AG09319 (cell line): ENCODE data around the gene ITGB7.
"Not testable (repeated sequence)": the region's sequence is repeated elsewhere in the genome, so short reads cannot be mapped to it uniquely, and the experiment has no call there.

Experiments used
- DNase-seq: peaks from one replicate; pipeline ENCODE4 v3.0.0-alpha.2; 2010; ENCODE audit warnings: low read depth; ENCODE audit errors: extremely low read depth
- TF ChIP-seq, protein P1 (sequence below): IDR thresholded peaks from 2 replicates; pipeline ENCODE4 v1.5.1; 2011; ENCODE audit warnings: low read depth, mild to moderate bottlenecking, inconsistent platforms, low read length, moderate library complexity

Gene ITGB7

DNA sequence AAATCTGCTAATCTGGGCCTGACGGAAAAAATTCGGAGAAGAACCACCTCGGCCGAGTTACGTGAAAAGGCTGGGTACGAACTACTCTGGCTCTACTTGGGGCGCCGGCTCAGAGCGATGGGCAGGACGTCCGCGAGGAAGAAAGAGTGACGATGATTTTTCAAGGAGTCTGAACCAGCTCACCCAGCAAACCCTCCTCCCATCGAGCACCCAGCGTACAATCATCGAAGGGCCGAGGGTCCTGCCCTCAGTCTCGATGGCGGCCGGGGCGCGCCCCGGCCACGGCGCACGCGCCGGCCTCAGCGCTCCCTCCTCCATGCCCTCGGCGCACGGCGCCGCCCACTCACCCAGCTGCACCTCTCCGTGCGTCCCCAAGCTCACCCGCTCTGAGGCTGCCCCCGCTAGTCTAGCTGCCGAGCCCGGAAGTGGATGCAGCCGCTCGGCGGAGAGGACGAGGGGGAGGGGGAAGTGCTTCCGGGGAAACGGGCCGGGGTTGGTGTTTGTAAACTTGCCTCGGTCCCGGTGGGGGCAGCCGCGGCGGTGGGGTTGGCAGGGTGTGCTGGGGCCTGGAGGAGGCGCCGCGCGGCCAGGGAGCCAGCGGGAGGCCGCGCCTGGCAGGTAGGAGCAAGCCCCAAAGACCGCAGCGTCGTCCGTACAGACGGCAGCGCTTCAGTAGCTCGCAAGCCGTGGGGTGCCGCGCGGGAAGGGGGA lies 26.7 kb downstream of the ITGB7 start, which contains the start of the genes CSAD and ZNF740:
TSS of gene CSAD (minus strand) at position 706 of the 711 bp plus-strand sequence. CDS start 7,455 bp downstream, outside the sequence.
TSS of gene ZNF740 (plus strand) at position 503 of the 711 bp plus-strand sequence. CDS start 1,262 bp downstream, outside the sequence.
- TF ChIP-seq, protein P1, sequence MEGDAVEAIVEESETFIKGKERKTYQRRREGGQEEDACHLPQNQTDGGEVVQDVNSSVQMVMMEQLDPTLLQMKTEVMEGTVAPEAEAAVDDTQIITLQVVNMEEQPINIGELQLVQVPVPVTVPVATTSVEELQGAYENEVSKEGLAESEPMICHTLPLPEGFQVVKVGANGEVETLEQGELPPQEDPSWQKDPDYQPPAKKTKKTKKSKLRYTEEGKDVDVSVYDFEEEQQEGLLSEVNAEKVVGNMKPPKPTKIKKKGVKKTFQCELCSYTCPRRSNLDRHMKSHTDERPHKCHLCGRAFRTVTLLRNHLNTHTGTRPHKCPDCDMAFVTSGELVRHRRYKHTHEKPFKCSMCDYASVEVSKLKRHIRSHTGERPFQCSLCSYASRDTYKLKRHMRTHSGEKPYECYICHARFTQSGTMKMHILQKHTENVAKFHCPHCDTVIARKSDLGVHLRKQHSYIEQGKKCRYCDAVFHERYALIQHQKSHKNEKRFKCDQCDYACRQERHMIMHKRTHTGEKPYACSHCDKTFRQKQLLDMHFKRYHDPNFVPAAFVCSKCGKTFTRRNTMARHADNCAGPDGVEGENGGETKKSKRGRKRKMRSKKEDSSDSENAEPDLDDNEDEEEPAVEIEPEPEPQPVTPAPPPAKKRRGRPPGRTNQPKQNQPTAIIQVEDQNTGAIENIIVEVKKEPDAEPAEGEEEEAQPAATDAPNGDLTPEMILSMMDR = no peak
- DNase-seq = peak; percentile 93

DNA sequence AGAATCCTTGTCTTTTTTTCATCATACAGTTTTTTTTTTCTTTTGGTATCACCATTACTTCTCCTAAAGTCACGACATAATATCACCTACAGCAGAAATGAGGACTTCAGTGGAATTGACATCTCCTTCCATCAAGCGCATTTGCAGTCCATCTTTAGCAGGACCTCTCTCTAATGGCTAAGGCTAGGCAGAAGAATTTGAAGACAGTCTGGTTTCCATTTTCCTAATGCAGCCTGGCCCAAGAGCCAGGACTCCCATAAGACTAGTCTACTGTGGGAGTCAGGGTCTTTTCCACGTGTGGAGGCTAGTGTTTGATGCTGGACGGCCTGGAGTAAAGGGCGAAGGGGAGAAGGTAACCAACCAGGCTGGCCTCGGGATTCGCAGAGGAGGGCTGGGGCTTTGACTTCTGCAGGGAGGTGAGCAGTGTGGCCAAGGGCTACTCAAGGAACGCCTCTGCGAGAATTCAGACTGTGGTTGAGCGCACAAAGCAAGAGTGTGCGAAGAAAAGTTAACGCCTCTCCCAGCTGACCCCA lies 27.3 kb downstream of the ITGB7 start:
- no peak for DNase-seq
- TF ChIP-seq, protein P1 = no peak

- not testable (repeated sequence) for DNase-seq
Observed at GRCh38 chr12:53178803-53179202, 28.2 kb downstream of the ITGB7 start.

GRCh38 chr12:53177447-53177846 lies 29.6 kb downstream of the ITGB7 start:
- not testable (repeated sequence) for DNase-seq

DNA sequence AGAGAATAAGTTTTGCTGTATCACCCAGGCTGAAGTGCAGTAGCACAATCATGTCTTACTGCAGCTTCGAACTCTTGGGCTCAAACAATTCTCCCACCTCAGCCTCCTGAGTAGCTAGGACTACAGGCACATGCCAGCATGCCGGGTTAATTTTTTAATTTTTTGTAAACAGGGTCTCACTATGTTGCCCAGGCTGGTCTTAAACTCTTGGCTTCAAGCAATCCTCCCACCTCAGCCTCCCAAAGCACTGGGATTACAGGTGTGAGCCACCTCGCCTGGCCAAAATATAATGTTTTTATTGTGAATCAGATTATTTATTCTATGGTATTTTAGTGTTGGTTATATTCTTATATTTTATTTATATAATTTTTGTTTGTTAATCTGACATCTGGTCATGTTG lies 30.3 kb downstream of the ITGB7 start:
- TF ChIP-seq, protein P1 = no peak
- DNase-seq = no peak

DNA sequence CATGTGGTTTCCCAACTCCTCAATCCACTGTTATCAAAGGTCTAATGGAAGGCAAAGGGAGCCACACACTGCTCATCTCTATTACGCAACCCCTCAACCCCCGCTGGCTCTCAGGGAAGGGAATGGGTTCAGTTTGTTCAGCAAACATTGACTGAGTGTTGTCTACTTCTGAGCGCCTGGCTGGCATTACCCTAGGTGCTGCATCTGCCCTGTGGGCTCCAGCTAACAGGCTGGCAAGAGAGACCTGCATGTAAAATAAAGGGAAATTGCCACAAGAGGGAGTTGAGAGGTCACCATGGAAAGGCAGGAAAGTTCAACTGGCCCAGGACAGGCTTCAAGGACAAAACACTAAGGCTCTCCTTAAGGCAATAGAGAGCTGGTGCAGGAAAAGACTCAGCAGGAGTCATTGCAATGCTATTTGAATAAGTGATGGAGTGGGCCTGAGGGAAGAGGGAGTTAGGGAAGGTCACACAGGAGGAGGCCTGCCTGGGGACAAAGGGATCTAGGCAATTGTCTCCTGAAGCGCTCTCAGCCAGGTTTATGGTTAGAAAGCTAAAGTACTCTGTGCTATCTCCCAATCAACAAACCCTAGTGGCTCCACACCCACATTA lies 32.1 kb downstream of the ITGB7 start:
- DNase-seq = no peak
- TF ChIP-seq, protein P1 = peak; percentile 41

DNA sequence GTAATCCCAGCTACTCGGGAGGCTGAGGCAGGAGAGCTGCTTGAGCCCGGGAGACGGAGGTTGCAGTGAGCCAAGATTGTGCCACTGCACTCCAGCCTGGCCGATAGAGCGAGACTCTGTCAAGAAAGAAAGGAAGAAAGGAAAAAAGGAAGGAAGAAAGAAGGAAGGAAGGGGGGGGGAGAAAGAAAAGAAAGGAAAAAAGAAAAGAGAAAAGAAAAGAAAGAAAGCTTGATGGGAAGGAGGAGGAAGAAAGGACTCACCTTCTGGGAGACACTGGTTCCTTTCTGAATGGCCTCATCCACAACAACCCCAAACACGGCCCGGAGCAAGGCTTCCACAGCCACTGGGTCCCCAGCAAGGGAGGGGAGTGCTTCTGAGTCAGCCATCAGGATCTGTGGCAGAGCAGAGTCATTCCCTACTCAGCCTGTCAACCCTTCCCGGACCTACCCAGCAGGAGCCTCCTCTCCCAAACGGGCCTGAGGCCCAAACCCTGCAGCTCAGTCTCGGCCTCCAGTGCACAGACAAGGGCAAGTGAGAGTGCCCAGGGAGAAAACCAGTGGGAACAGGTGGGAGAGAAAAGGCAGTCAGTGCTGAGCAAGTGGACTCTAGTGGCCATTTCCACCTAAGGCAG lies 33.9 kb downstream of the ITGB7 start:
- no peak for DNase-seq
- TF ChIP-seq, protein P1 = no peak

GRCh38 chr12:53172352-53172751 lies 34.7 kb downstream of the ITGB7 start:
- DNase-seq = no peak
- TF ChIP-seq, protein P1 = no peak
